Keratinocyte (primary cell): Measurements from ENCODE around the gene HYAL2. TPM values are rescaled to one million over a fixed set of nuclear protein-coding genes. Genes with fewer than 3 reads are reported as not detected.

Source experiments
- DNase-seq: peaks from one replicate; pipeline ENCODE4 v3.0.0-alpha.2; 2011; ENCODE audit warnings: low read depth, missing footprints, low spot score
- FAIRE-seq: peaks from 2 replicates; lab custom pipeline; 2011; peaks lifted over from hg19 to GRCh38; lab: Jason Lieb, UNC
- H2AFZ ChIP-seq: 2 replicates; pipeline ENCODE4 v1.6.0; 2012; ENCODE audit warnings: low read length, control low read depth, inconsistent platforms; ENCODE audit not compliant: control insufficient read depth
- H3K27ac ChIP-seq: 2 replicates; pipeline ENCODE4 v1.5.1; 2011; ENCODE audit warnings: low read length; ENCODE audit not compliant: control insufficient read depth, insufficient read depth
- H3K27me3 ChIP-seq: 3 replicates; pipeline ENCODE4 v1.6.0; 2011; ENCODE audit warnings: low read length; ENCODE audit not compliant: control insufficient read depth, insufficient read depth; ENCODE audit errors: extremely low read depth
- H3K36me3 ChIP-seq, 2 experiments: 2 replicates in 1 of 2; 3 replicates in 1 of 2; pipeline ENCODE4 v1.5.1; 2011; ENCODE audit warnings: low read length in 2 of 2, mild to moderate bottlenecking in 1 of 2; ENCODE audit not compliant: control insufficient read depth in 2 of 2, insufficient read depth in 2 of 2; ENCODE audit errors: extremely low read depth in 1 of 2
- H3K4me1 ChIP-seq: 3 replicates; pipeline ENCODE4 v1.5.1; 2011; ENCODE audit warnings: low read length; ENCODE audit not compliant: control insufficient read depth, insufficient read depth; ENCODE audit errors: extremely low read depth
- H3K4me2 ChIP-seq: 3 replicates; pipeline ENCODE4 v1.6.0; 2011; ENCODE audit warnings: low read depth, low read length; ENCODE audit not compliant: control insufficient read depth, insufficient read depth; ENCODE audit errors: extremely low read depth
- H3K4me3 ChIP-seq, 3 experiments: fragments of 200-600 bp in 1 of 3; sonication (generic) in 1 of 3; 2 replicates in 2 of 3; 3 replicates in 1 of 3; pipeline ENCODE4 v1.5.1; 2011 to 2016; ENCODE audit warnings: low read length in 3 of 3, mild to moderate bottlenecking in 3 of 3, control low read depth in 2 of 3, inconsistent platforms in 1 of 3, low read depth in 1 of 3, mixed read lengths in 1 of 3, mixed run types in 1 of 3, moderate library complexity in 1 of 3; ENCODE audit not compliant: control insufficient read depth in 2 of 3, insufficient read depth in 2 of 3; ENCODE audit errors: extremely low read depth in 1 of 3
- H3K79me2 ChIP-seq: 2 replicates; pipeline ENCODE4 v1.6.0; 2012; ENCODE audit warnings: low read length; ENCODE audit not compliant: control insufficient read depth, insufficient read depth
- H3K9ac ChIP-seq: 3 replicates; pipeline ENCODE4 v1.6.0; 2011; ENCODE audit warnings: low read length; ENCODE audit not compliant: control insufficient read depth, insufficient read depth; ENCODE audit errors: extremely low read depth
- H3K9me1 ChIP-seq: 3 replicates; pipeline ENCODE4 v1.6.0; 2011; ENCODE audit warnings: low read length; ENCODE audit not compliant: control insufficient read depth, insufficient read depth; ENCODE audit errors: extremely low read depth
- H3K9me3 ChIP-seq: 2 replicates; pipeline ENCODE4 v1.5.1; 2012; ENCODE audit warnings: low read depth, low read length; ENCODE audit not compliant: control insufficient read depth
- H4K20me1 ChIP-seq: 3 replicates; pipeline ENCODE4 v1.6.0; 2011; ENCODE audit warnings: low read length; ENCODE audit not compliant: control insufficient read depth, insufficient read depth; ENCODE audit errors: extremely low read depth
- CTCF ChIP-seq, 3 experiments: IDR thresholded peaks in 1 of 3; conservative IDR thresholded peaks in 1 of 3; optimal IDR thresholded peaks in 1 of 3; 2 replicates in 2 of 3; 3 replicates in 1 of 3; pipeline versions ENCODE3 to v1.5.1; 2011; ENCODE audit warnings: low read length in 3 of 3, mild to moderate bottlenecking in 3 of 3, moderate library complexity in 2 of 3, control low read depth in 1 of 3, inconsistent platforms in 1 of 3; ENCODE audit not compliant: insufficient read depth in 2 of 3; ENCODE audit errors: extremely low read depth in 1 of 3
- EZH2 ChIP-seq: IDR thresholded peaks from one replicate; pipeline ENCODE4 v1.6.1; 2012; ENCODE audit warnings: inconsistent platforms, mild to moderate bottlenecking, low read length, moderate library complexity
- dilution Hi-C: fragments of 300-500 bp; cut with MboI; formaldehyde crosslinking; loops from one replicate; pipeline ENCODE4 v1.7.0; 2020; ENCODE audit warnings: low sequenced_read_pairs; ENCODE audit not compliant: extremely low pct_ligation_motif_present
- polyA plus RNA-seq, 5 experiments: library from polyadenylated mRNA; depleted of rRNA in 3 of 5; stranded (reverse) in 3 of 5; stranded (forward) in 1 of 5; unstranded in 1 of 5; fragments of >200 nt; gene quantifications; 1 replicate in 1 of 5; 2 replicates in 3 of 5; 3 replicates in 1 of 5; pipeline versions ENCODE4 v1.2.1 to v1.2.3, GENCODE V29; 2011 to 2012; ENCODE audit warnings: missing spikeins in 2 of 5, low read depth in 1 of 5, low replicate concordance in 1 of 5

HYAL2 gene
- polyA plus RNA-seq, 1 donor (not counting 4 experiments of a cell fraction or from before 2014, with no cell fraction given), result 42.8 TPM

GRCh38 chr3:50322115-50322385, 495 bp downstream of the HYAL2 start:
- Histone ChIP-seq H3K36me3 (peaks cover 22 to 36% of the 10 kb centered on the region in 2 experiments), H3K9me3 (no peaks in the 10 kb centered on the region), H2AFZ (no peak overlapping the region), H3K4me2 (peak overlapping the region; percentile 99), H3K79me2 (peaks cover 43% of the 10 kb centered on the region), H3K4me3 (no peak overlapping the region), H4K20me1 (no peaks in the 10 kb centered on the region), H3K4me1 (peaks cover 38% of the 10 kb centered on the region), H3K9me1 (peaks cover 3% of the 10 kb centered on the region), H3K27ac (no peak overlapping the region), H3K9ac (no peak overlapping the region), H3K27me3 (no peaks in the 10 kb centered on the region)
- dilution Hi-C loops, result no loop called here
- DNase-seq (no peak), FAIRE-seq (no peak)
- TF ChIP-seq CTCF (optimal IDR thresholded peaks at IDR 0.05 in 1 of 3, IDR thresholded peaks at IDR 0.05 in 1 of 3, conservative IDR thresholded peaks at IDR 0.05 in 1 of 3; ENCODE audit: extremely low read depth in 1 of 3, insufficient read depth in 2 of 3, low read length in 3 of 3), result no peak
- TF ChIP-seq EZH2, result no peak

- FAIRE-seq, result peak; percentile 49
- Histone ChIP-seq H4K20me1 (no peaks in the 10 kb centered on the region), H3K4me2 (peak overlapping the region; percentile 99), H3K27ac (peak overlapping the region; percentile 99), H2AFZ (peak overlapping the region; percentile 96), H3K4me3 (peak overlapping the region; percentile 52 to 89 (median 84)), H3K9me1 (peaks cover 3% of the 10 kb centered on the region), H3K27me3 (no peaks in the 10 kb centered on the region), H3K9ac (peak overlapping the region; percentile 98), H3K9me3 (no peaks in the 10 kb centered on the region), H3K79me2 (peaks cover 37% of the 10 kb centered on the region), H3K36me3 (peaks cover 22 to 36% of the 10 kb centered on the region in 2 experiments), H3K4me1 (peaks cover 39% of the 10 kb centered on the region)
- dilution Hi-C loops, result no loop called here
- no peak for TF ChIP-seq EZH2
- peak in 1 of 3 experiments; percentile 38 for TF ChIP-seq CTCF (optimal IDR thresholded peaks at IDR 0.05 in 1 of 3, IDR thresholded peaks at IDR 0.05 in 1 of 3, conservative IDR thresholded peaks at IDR 0.05 in 1 of 3; ENCODE audit: extremely low read depth in 1 of 3, insufficient read depth in 2 of 3, low read length in 3 of 3)
- DNase-seq, result no peak
Observed at GRCh38 chr3:50321336-50322114, 1.0 kb downstream of the HYAL2 start.
